Tibial nerve (tissue), 3 donors: ENCODE data around the gene CACHD1.

Source experiments
- POLR2A ChIP-seq, 2 donors: fragments of 450-650 bp; IDR thresholded peaks; one replicate each; pipeline ENCODE4 v1.6.1; 2017; ENCODE audit warnings: antibody characterized with exemption in 2 of 2, mild to moderate bottlenecking in 2 of 2, moderate library complexity in 2 of 2
- TF ChIP-seq, protein P1 (sequence below), 5 experiments: fragments of 200-600 bp in 3 of 5; fragments of 450-650 bp in 2 of 5; sonication (generic) in 3 of 5; IDR thresholded peaks; one replicate each; pipeline ENCODE4 v1.5.1; 2016 to 2019; ENCODE audit warnings: antibody characterized with exemption in 5 of 5, mild to moderate bottlenecking in 3 of 5, moderate library complexity in 2 of 5

DNA sequence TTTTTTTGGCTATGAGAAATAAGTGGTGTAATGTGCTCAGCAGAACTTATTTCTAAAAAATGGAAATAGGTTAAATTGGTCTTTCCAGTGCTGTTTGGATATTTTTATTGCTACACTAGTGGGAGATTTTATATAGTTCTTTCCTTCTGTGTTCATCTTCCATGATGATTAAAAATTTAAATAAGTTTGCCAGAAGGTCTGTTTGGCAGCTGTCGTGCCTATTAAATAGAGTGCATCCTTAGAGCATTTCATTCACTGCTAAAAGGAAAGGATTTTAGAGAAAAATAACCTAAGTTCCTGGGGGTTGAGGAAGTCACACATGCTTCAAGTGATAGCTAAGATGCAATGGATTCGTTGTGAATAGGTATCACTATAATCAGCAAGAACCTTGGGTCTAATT lies 245.3 kb downstream of the CACHD1 start:
- TF ChIP-seq, protein P1, sequence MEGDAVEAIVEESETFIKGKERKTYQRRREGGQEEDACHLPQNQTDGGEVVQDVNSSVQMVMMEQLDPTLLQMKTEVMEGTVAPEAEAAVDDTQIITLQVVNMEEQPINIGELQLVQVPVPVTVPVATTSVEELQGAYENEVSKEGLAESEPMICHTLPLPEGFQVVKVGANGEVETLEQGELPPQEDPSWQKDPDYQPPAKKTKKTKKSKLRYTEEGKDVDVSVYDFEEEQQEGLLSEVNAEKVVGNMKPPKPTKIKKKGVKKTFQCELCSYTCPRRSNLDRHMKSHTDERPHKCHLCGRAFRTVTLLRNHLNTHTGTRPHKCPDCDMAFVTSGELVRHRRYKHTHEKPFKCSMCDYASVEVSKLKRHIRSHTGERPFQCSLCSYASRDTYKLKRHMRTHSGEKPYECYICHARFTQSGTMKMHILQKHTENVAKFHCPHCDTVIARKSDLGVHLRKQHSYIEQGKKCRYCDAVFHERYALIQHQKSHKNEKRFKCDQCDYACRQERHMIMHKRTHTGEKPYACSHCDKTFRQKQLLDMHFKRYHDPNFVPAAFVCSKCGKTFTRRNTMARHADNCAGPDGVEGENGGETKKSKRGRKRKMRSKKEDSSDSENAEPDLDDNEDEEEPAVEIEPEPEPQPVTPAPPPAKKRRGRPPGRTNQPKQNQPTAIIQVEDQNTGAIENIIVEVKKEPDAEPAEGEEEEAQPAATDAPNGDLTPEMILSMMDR (IDR thresholded peaks at IDR 0.05): no peak
- no peak for TF ChIP-seq POLR2A (IDR thresholded peaks at IDR 0.05)
